ENCODE measurements around the gene ARPC1A. TPM values are rescaled to one million over a fixed set of nuclear protein-coding genes. Genes with fewer than 3 reads are reported as not detected.

ARPC1A gene
- polyA plus RNA-seq, 1 of the 3 experiments (the other 2 are of a cell fraction): 306 TPM

DNA sequence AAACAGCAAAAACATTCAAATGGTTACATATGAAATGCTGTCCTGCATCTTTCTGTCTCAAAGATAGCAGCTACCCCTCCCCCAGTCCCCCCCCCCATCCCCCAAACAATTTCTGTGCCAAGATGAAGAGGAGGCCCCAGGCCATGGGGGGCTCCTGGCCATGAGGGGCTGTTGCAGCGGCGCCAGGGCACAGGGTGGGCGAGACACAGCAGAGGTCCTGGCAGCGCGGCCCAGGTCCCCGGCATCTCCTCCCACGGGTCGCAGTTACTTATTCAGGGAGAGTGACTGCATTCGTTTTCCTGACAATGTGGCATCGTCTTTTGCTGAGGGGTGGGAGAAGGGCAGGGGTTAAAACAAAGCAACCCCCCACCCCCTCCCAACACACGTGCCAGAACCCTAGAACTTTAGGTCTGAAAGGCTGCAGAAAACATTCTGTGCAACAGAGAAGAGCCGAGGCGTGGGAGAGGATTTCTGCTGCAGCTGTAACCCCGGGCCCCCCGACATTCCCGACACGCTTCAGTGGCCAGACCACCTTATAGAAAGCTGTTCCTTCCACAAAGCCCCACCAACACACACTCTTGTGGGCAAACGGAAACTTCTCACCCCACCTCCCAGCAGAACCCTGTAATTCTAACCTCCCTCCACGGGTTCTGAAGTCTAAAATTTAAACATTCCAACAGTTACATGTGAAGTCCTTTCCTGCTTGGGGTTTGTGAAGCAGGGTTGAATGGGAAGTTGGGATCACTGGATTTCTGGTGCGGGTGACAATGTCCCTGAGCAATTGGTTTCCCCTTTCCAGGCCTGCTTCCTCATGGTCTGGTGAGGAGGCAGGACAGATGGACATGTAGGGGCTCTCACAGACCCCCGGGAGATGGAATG is 71.0 kb downstream of the ARPC1A start (continued):
- no peak for TF ChIP-seq REST (IDR thresholded peaks at IDR 0.05; ENCODE audit: low read depth, low read length)
- no peak for TF ChIP-seq RCOR1 (IDR thresholded peaks at IDR 0.05; ENCODE audit: low read length)
- no peak for TF ChIP-seq USF1 (IDR thresholded peaks at IDR 0.05; ENCODE audit: borderline replicate concordance, low read depth)
- no peak for TF ChIP-seq MEF2A (IDR thresholded peaks at IDR 0.05; ENCODE audit: borderline replicate concordance, low read depth)
- no peak for TF ChIP-seq YY1 (IDR thresholded peaks at IDR 0.05; ENCODE audit: low read depth)
- TF ChIP-seq, protein P1, sequence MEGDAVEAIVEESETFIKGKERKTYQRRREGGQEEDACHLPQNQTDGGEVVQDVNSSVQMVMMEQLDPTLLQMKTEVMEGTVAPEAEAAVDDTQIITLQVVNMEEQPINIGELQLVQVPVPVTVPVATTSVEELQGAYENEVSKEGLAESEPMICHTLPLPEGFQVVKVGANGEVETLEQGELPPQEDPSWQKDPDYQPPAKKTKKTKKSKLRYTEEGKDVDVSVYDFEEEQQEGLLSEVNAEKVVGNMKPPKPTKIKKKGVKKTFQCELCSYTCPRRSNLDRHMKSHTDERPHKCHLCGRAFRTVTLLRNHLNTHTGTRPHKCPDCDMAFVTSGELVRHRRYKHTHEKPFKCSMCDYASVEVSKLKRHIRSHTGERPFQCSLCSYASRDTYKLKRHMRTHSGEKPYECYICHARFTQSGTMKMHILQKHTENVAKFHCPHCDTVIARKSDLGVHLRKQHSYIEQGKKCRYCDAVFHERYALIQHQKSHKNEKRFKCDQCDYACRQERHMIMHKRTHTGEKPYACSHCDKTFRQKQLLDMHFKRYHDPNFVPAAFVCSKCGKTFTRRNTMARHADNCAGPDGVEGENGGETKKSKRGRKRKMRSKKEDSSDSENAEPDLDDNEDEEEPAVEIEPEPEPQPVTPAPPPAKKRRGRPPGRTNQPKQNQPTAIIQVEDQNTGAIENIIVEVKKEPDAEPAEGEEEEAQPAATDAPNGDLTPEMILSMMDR (IDR thresholded peaks at IDR 0.05): no peak
- no peak for TF ChIP-seq GATA2 (CRISPR knock-in tag; IDR thresholded peaks at IDR 0.05)
- TF ChIP-seq JUND (IDR thresholded peaks at IDR 0.05): no peak; the same call in 1 of the 2 replicates
- no peak for TF ChIP-seq CHD2 (IDR thresholded peaks at IDR 0.05; ENCODE audit: low read length, partially characterized antibody)
- TF ChIP-seq SIN3A (IDR thresholded peaks at IDR 0.05; ENCODE audit: borderline replicate concordance, low read depth, low read length): no peak
- TF ChIP-seq RXRA (IDR thresholded peaks at IDR 0.05; ENCODE audit: borderline replicate concordance, low read depth): no peak

DNA sequence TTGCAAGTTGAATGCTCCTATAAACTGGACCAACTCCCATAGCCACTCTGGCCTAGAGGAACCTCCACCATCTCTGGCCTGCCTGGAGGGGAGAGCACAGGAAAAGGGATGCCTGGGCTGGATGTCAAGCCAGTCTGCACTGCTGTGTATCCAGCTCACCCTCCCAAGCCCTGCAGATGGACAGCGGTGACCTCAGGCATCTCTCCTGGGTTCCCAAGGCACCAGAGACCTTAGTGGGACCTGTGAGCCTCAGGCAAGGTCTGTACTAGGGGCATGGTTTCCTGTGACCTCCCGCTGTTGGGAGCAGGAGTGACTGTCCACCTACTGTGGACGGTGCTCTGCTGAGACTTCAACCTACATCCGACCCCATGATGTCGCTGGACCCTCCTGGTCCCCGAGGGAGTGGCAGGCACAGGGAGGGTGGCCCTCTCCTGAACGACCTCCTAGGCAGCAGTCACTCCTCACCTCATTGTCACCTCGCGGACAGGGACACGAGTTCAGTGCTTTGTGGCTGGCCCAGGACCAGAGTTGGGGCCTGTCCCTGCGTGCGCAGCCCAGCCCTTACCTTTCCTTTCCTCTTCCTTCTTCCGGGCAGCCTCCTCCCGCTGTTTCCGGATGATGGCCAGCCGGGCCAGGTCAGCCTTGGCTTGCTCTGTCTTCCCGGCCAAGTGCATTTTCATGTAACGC is 71.7 kb downstream of the ARPC1A start:
- Histone ChIP-seq H3K9me3 (no peaks in the 10 kb centered on the region), H3K9me2 (no peaks in the 10 kb centered on the region), H3K4me2 (no peak overlapping the region), H3K27ac (ENCODE audit: low read depth in 2 of 2, low read length in 1 of 2) (peak overlapping the region in 1 of 2 experiments; percentile 3; a peak in 1 of 4 replicates), H3K79me2 (ENCODE audit: insufficient read depth) (peaks cover 25% of the 10 kb centered on the region; the same call in 1 of the 2 replicates), H3K4me1 (ENCODE audit: control insufficient read depth in 1 of 2, insufficient read depth in 2 of 2, low read depth in 1 of 2, low read length in 1 of 2) (peaks cover 0 to 12% of the 10 kb centered on the region in 2 experiments; a peak in 1 of 4 replicates), H4K20me1 (ENCODE audit: insufficient read depth) (peaks cover 60% of the 10 kb centered on the region), H3K9ac (no peak overlapping the region), H3K27me3 (ENCODE audit: insufficient read depth) (no peaks in the 10 kb centered on the region), H2AFZ (ENCODE audit: low read depth) (no peak overlapping the region), H3F3A (replicated peaks; ENCODE audit: insufficient read depth) (peaks cover 66% of the 10 kb centered on the region), H3K36me3 (replicated peaks in 1 of 2; ENCODE audit: control insufficient read depth in 1 of 2, insufficient read depth in 2 of 2, low read length in 1 of 2) (peaks cover 49 to 65% of the 10 kb centered on the region in 2 experiments), H3K4me3 (ENCODE audit: low read depth in 2 of 2, low read length in 1 of 2) (no peak overlapping the region)
- CTCF ChIA-PET: interaction anchor here (1.2 kb wide), 1 partner anchor 10 kb away, joined by 3 read pairs; no protein-coding TSS in a partner anchor
- POLR2A ChIA-PET: interaction anchor here (10.2 kb wide), 1 partner anchor 10 kb away, joined by 102 read pairs; the partner anchor contains the start of genes BUD31 and PDAP1
- no peak for DNase-seq
- TF ChIP-seq, protein P2, sequence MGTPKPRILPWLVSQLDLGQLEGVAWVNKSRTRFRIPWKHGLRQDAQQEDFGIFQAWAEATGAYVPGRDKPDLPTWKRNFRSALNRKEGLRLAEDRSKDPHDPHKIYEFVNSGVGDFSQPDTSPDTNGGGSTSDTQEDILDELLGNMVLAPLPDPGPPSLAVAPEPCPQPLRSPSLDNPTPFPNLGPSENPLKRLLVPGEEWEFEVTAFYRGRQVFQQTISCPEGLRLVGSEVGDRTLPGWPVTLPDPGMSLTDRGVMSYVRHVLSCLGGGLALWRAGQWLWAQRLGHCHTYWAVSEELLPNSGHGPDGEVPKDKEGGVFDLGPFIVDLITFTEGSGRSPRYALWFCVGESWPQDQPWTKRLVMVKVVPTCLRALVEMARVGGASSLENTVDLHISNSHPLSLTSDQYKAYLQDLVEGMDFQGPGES (IDR thresholded peaks at IDR 0.05; ENCODE audit: low read depth, low read length): no peak
- peak; percentile 82 for TF ChIP-seq POLR2AphosphoS5 (IDR thresholded peaks at IDR 0.05; ENCODE audit: low read depth, low read length)
- WGBS (ENCODE audit: low lambda C conversion rate): 87% methylated on average over 15 of the region's 18 CpGs

Measured in SK-N-SH (cell line).